Nephron (organoid): ENCODE measurements around the gene NTSR1.
A peak's percentile ranks its signal among the peaks of the same experiment; 100 is the strongest.

Experiments used
- H3K27ac Mint-ChIP-seq, 3 experiments: 2 replicates each; pipeline ENCODE4 v1.8.0; 2020; ENCODE audit warnings: mixed read lengths in 3 of 3, mild to moderate bottlenecking in 2 of 3, moderate library complexity in 1 of 3
- H3K27me3 Mint-ChIP-seq: 2 replicates; pipeline ENCODE4 v1.8.0; 2021; ENCODE audit warnings: low read depth, mild to moderate bottlenecking, moderate library complexity, mixed read lengths
- H3K36me3 Mint-ChIP-seq: 2 replicates; pipeline ENCODE4 v1.8.0; 2020; ENCODE audit warnings: low read depth, mixed read lengths
- H3K4me1 Mint-ChIP-seq: 2 replicates; pipeline ENCODE4 v1.8.0; 2020; ENCODE audit warnings: mixed read lengths
- H3K4me3 Mint-ChIP-seq, 3 experiments: 2 replicates each; pipeline ENCODE4 v1.8.0; 2020; ENCODE audit warnings: mild to moderate bottlenecking in 3 of 3, mixed read lengths in 3 of 3, moderate library complexity in 2 of 3
- H3K9me3 Mint-ChIP-seq: 2 replicates; pipeline ENCODE4 v1.8.0; 2020; ENCODE audit warnings: mixed read lengths
- CTCF ChIP-seq, 3 experiments: fragments of 200-600 bp; sonication (generic); IDR thresholded peaks; one replicate each; pipeline ENCODE4 v1.5.0; 2021; ENCODE audit warnings: antibody characterized with exemption in 3 of 3; ENCODE audit not compliant: unreplicated experiment in 3 of 3

Gene NTSR1

GRCh38 chr20:62768551-62769287, 60.1 kb downstream of the NTSR1 start:
- TF ChIP-seq CTCF (IDR thresholded peaks at IDR 0.05; ENCODE audit: unreplicated experiment in 3 of 3), result no peak
- Mint-ChIP-seq H3K4me1 (peaks cover 38% of the 10 kb centered on the region), H3K9me3 (no peaks in the 10 kb centered on the region), H3K4me3 (peak overlapping the region in 1 of 3 experiments; percentile 17), H3K27ac (peak overlapping the region; percentile 50 to 67 (median 59)), H3K36me3 (no peaks in the 10 kb centered on the region), H3K27me3 (peaks cover 26% of the 10 kb centered on the region)

GRCh38 chr20:62769346-62770071, 60.9 kb downstream of the NTSR1 start:
- no peaks in the 10 kb centered on the region for H3K36me3 Mint-ChIP-seq

GRCh38 chr20:62770111-62770910, 61.7 kb downstream of the NTSR1 start:
- Mint-ChIP-seq H3K36me3 (no peaks in the 10 kb centered on the region), H3K4me3 (no peak overlapping the region), H3K4me1 (peaks cover 43% of the 10 kb centered on the region), H3K27ac (no peak overlapping the region), H3K27me3 (peaks cover 26% of the 10 kb centered on the region), H3K9me3 (no peaks in the 10 kb centered on the region)
- no peak for TF ChIP-seq CTCF (IDR thresholded peaks at IDR 0.05; ENCODE audit: unreplicated experiment in 3 of 3)

More at GRCh38 chr20:62769346-62770071, 60.9 kb downstream of the NTSR1 start:
- Mint-ChIP-seq H3K27ac (peak overlapping the region in 2 of 3 experiments; percentile 50 to 67), H3K9me3 (no peaks in the 10 kb centered on the region), H3K4me1 (peaks cover 43% of the 10 kb centered on the region), H3K27me3 (peaks cover 26% of the 10 kb centered on the region), H3K4me3 (peak overlapping the region in 1 of 3 experiments; percentile 17)
- TF ChIP-seq CTCF (IDR thresholded peaks at IDR 0.05; ENCODE audit: unreplicated experiment in 3 of 3), result no peak

GRCh38 chr20:62770916-62771315, 62.3 kb downstream of the NTSR1 start:
- Mint-ChIP-seq H3K36me3 (no peaks in the 10 kb centered on the region), H3K4me1 (peaks cover 43% of the 10 kb centered on the region), H3K4me3 (no peak overlapping the region), H3K27ac (no peak overlapping the region), H3K9me3 (no peaks in the 10 kb centered on the region), H3K27me3 (peaks cover 23% of the 10 kb centered on the region)
- no peak for TF ChIP-seq CTCF (IDR thresholded peaks at IDR 0.05; ENCODE audit: unreplicated experiment in 3 of 3)

- H3K4me3 Mint-ChIP-seq, result no peak overlapping the region
- no peak for TF ChIP-seq CTCF (IDR thresholded peaks at IDR 0.05; ENCODE audit: unreplicated experiment in 3 of 3)
- H3K36me3 Mint-ChIP-seq, result no peaks in the 10 kb centered on the region
- no peak overlapping the region for H3K27ac Mint-ChIP-seq
- no peaks in the 10 kb centered on the region for H3K9me3 Mint-ChIP-seq
- H3K4me1 Mint-ChIP-seq, result peaks cover 39% of the 10 kb centered on the region
- H3K27me3 Mint-ChIP-seq, result peaks cover 21% of the 10 kb centered on the region
These were observed 62.9 kb downstream of the NTSR1 start for GRCh38 chr20:62771396-62772102.
